H1 (cell line): ENCODE results near the gene USH2A. TPM values are rescaled to one million over a fixed set of nuclear protein-coding genes. Genes with fewer than 3 reads are reported as not detected.

Experiments used
- KDM5A ChIP-seq: fragments of 200-600 bp; IDR thresholded peaks from 2 replicates; pipeline ENCODE4 v1.7.1; 2012; ENCODE audit warnings: mild to moderate bottlenecking, low read length, inconsistent platforms, mixed read lengths
- SIN3A ChIP-seq, 2 experiments: IDR thresholded peaks in 1 of 2; conservative IDR thresholded peaks in 1 of 2; 2 replicates each; pipeline ENCODE4 v1.6.1; 2011 to 2012; ENCODE audit warnings: low read length in 2 of 2, improper control_type of control experiment in 1 of 2, low read depth in 1 of 2, mild to moderate bottlenecking in 1 of 2
- polyA plus RNA-seq, 7 experiments: library from polyadenylated mRNA; depleted of rRNA in 3 of 7; stranded (reverse) in 5 of 7; unstranded in 2 of 7; fragments of >200 nt in 5 of 7; fragments of 200-250 nt in 2 of 7; gene quantifications; 1 replicate in 5 of 7; 2 replicates in 1 of 7; 4 replicates in 1 of 7; pipeline versions ENCODE4 v1.2.1 to v1.2.3, GENCODE V29; 2011 to 2013; ENCODE audit warnings: missing spikeins in 2 of 7, mixed read lengths in 2 of 7
- total RNA-seq: library from RNA; stranded (reverse); fragmentation: NEBNext Ultra II Directional; extraction: Animal tissue kit (Norgen Biotek cat#: 25700); gene quantifications from 2 replicates; pipeline ENCODE4 v1.2.1, GENCODE V29; 2021
- TF ChIP-seq, protein P1 (sequence below): IDR thresholded peaks from 2 replicates; pipeline ENCODE4 v1.6.1; 2012; ENCODE audit warnings: inconsistent platforms

The USH2A gene
- total and polyA plus RNA-seq, 2 of the 8 experiments (the other 6 are each of a cell fraction or from before 2014, with no cell fraction given): 0.02 to 0.17 TPM

GRCh38 chr1:215860833-215861232 lies 562.4 kb downstream of the USH2A start (continued):
- no peak for TF ChIP-seq KDM5A
- TF ChIP-seq SIN3A (conservative IDR thresholded peaks at IDR 0.05 in 1 of 2, IDR thresholded peaks at IDR 0.05 in 1 of 2; ENCODE audit: low read depth in 1 of 2, low read length in 2 of 2): no peak
- TF ChIP-seq, protein P1, sequence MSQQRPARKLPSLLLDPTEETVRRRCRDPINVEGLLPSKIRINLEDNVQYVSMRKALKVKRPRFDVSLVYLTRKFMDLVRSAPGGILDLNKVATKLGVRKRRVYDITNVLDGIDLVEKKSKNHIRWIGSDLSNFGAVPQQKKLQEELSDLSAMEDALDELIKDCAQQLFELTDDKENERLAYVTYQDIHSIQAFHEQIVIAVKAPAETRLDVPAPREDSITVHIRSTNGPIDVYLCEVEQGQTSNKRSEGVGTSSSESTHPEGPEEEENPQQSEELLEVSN: no peak
- TF ChIP-seq, all 59 proteins: peak for 0
